GM21529 (cell line): ENCODE results near the gene FGFRL1.

Source experiments
- ATAC-seq: cut with Tn5 transposase; IDR thresholded peaks from one replicate; pipeline ENCODE4 v1.9.1; 2021; ENCODE audit not compliant: unreplicated experiment

Gene FGFRL1

GRCh38 chr4:1011022-1011665 lies at the start of gene FGFRL1:
Gene FGFRL1 (plus strand): TSS chr4:1011626. CDS start chr4:1012486, 860 bp downstream.
- peak; percentile 45 for ATAC-seq

GRCh38 chr4:962231-963208 lies 48.9 kb upstream of the FGFRL1 start:
- ATAC-seq: no peak

- ATAC-seq: no peak
Observed at GRCh38 chr4:963276-964225, 47.9 kb upstream of the FGFRL1 start.

- no peak for ATAC-seq
Observed at GRCh38 chr4:964346-965025, 46.9 kb upstream of the FGFRL1 start.

- no peak for ATAC-seq
Observed at GRCh38 chr4:965048-965765, 46.2 kb upstream of the FGFRL1 start.

GRCh38 chr4:965766-966134 lies 45.7 kb upstream of the FGFRL1 start:
- no peak for ATAC-seq

GRCh38 chr4:966266-967112 lies 44.9 kb upstream of the FGFRL1 start:
- no peak for ATAC-seq

- ATAC-seq: no peak
Observed at GRCh38 chr4:967113-968104, 44.0 kb upstream of the FGFRL1 start.

GRCh38 chr4:968221-968620 lies 43.2 kb upstream of the FGFRL1 start:
- ATAC-seq: no peak

GRCh38 chr4:968621-969394 lies 42.6 kb upstream of the FGFRL1 start:
- no peak for ATAC-seq

- ATAC-seq: no peak
Observed at GRCh38 chr4:970046-970745, 41.2 kb upstream of the FGFRL1 start.

- no peak for ATAC-seq
Observed at GRCh38 chr4:970854-971520, 40.4 kb upstream of the FGFRL1 start.

GRCh38 chr4:971666-972500 lies 39.5 kb upstream of the FGFRL1 start:
- ATAC-seq: no peak

- ATAC-seq: peak; percentile 50
Observed at GRCh38 chr4:972651-973424, 38.6 kb upstream of the FGFRL1 start.
